Neuronal stem cell (in vitro differentiated cells): ENCODE measurements around the gene ALOX5AP.

ENCODE experiments used
- DNase-seq: peaks from one replicate; pipeline ENCODE4 v3.0.0-alpha.2; 2013; ENCODE audit warnings: low spot score
- H2AFZ ChIP-seq: one replicate; pipeline ENCODE4 v1.6.1; 2013; ENCODE audit warnings: mild to moderate bottlenecking, low read length, inconsistent platforms
- H2AK5ac ChIP-seq: 2 replicates; pipeline ENCODE4 v1.6.1; 2013; ENCODE audit warnings: low read depth, mild to moderate bottlenecking, inconsistent platforms, low read length, moderate library complexity, mixed read lengths
- H2BK120ac ChIP-seq: 2 replicates; pipeline ENCODE4 v1.6.1; 2013; ENCODE audit warnings: low read depth, mild to moderate bottlenecking, inconsistent platforms, low read length, moderate library complexity, mixed read lengths
- H2BK12ac ChIP-seq: one replicate; pipeline ENCODE4 v1.6.1; 2013; ENCODE audit warnings: low read length, inconsistent platforms
- H2BK15ac ChIP-seq: 2 replicates; pipeline ENCODE4 v1.6.1; 2013; ENCODE audit warnings: mild to moderate bottlenecking, low read length, inconsistent platforms, mixed read lengths
- H2BK5ac ChIP-seq: one replicate; pipeline ENCODE4 v1.6.1; 2013; ENCODE audit warnings: inconsistent platforms, mild to moderate bottlenecking, low read length, moderate library complexity
- H3K14ac ChIP-seq: one replicate; pipeline ENCODE4 v1.6.1; 2013; ENCODE audit warnings: low read length, inconsistent platforms
- H3K18ac ChIP-seq: 2 replicates; pipeline ENCODE4 v1.6.1; 2013; ENCODE audit warnings: low read length, inconsistent platforms
- H3K23ac ChIP-seq: 2 replicates; pipeline ENCODE4 v1.6.1; 2013; ENCODE audit warnings: low read depth, mild to moderate bottlenecking, mixed read lengths, low read length, inconsistent platforms; ENCODE audit not compliant: poor library complexity
- H3K27ac ChIP-seq: replicated peaks from 3 replicates; pipeline ENCODE4 v1.5.1; 2013; ENCODE audit warnings: low read length, inconsistent platforms
- H3K27me3 ChIP-seq, 3 experiments: 2 replicates each; pipeline ENCODE4 v1.6.1; 2013; ENCODE audit warnings: low read length in 3 of 3, mild to moderate bottlenecking in 2 of 3, inconsistent platforms in 1 of 3, low read depth in 1 of 3, mixed read lengths in 1 of 3, moderate library complexity in 1 of 3; ENCODE audit not compliant: control insufficient read depth in 3 of 3, insufficient read depth in 3 of 3
- H3K36me3 ChIP-seq, 2 donors: replicated peaks in 1 of 2; 2 replicates each; pipeline ENCODE4 v1.6.1; 2013; ENCODE audit warnings: low read length in 2 of 2; ENCODE audit not compliant: control insufficient read depth in 2 of 2, insufficient read depth in 2 of 2
- H3K4ac ChIP-seq: 2 replicates; pipeline ENCODE4 v1.6.1; 2013; ENCODE audit warnings: inconsistent platforms, mild to moderate bottlenecking, low read length, moderate library complexity
- H3K4me1 ChIP-seq, 2 donors: 1 replicate in 1 of 2; 2 replicates in 1 of 2; pipeline ENCODE4 v1.6.1; 2013; ENCODE audit warnings: low read length in 2 of 2, low read depth in 1 of 2; ENCODE audit not compliant: control insufficient read depth in 2 of 2, insufficient read depth in 1 of 2
- H3K4me2 ChIP-seq: one replicate; pipeline ENCODE4 v1.6.1; 2013; ENCODE audit warnings: mild to moderate bottlenecking, low read length, inconsistent platforms; ENCODE audit not compliant: insufficient read depth, poor library complexity, severe bottlenecking
- H3K4me3 ChIP-seq, 2 donors: 2 replicates each; pipeline ENCODE4 v1.5.1; 2013; ENCODE audit warnings: low read length in 2 of 2, mild to moderate bottlenecking in 2 of 2, inconsistent platforms in 1 of 2, moderate library complexity in 1 of 2
- H3K79me1 ChIP-seq: one replicate; pipeline ENCODE4 v1.6.1; 2013; ENCODE audit warnings: low read depth, mild to moderate bottlenecking, inconsistent platforms, low read length, moderate library complexity
- H3K9ac ChIP-seq: one replicate; pipeline ENCODE4 v1.6.1; 2013; ENCODE audit warnings: mild to moderate bottlenecking, low read depth, low read length, inconsistent platforms; ENCODE audit not compliant: poor library complexity
- H3K9me3 ChIP-seq, 2 donors: replicated peaks in 1 of 2; 2 replicates each; pipeline versions ENCODE3 to v1.6.1; 2013; ENCODE audit warnings: low read length in 2 of 2, mild to moderate bottlenecking in 2 of 2, inconsistent platforms in 1 of 2, low read depth in 1 of 2, mixed read lengths in 1 of 2, moderate library complexity in 1 of 2; ENCODE audit not compliant: control insufficient read depth in 2 of 2, insufficient read depth in 1 of 2
- H4K8ac ChIP-seq: one replicate; pipeline ENCODE4 v1.6.1; 2013; ENCODE audit warnings: low read depth, mild to moderate bottlenecking, inconsistent platforms, low read length, moderate library complexity
- H4K91ac ChIP-seq: one replicate; pipeline ENCODE4 v1.6.1; 2013; ENCODE audit warnings: low read length, low read depth, mild to moderate bottlenecking, inconsistent platforms; ENCODE audit not compliant: poor library complexity
- WGBS, 2 donors: extraction: QIAGEN DNeasy Blood & Tissue Kit; methylation state at CpG; one replicate each; pipeline ENCODE4 v1.1.7; 2013; ENCODE audit warnings: missing lambda C conversion rate in 2 of 2, mixed read lengths in 1 of 2; ENCODE audit not compliant: insufficient read length in 2 of 2, insufficient replicate concordance in 1 of 2; ENCODE audit errors: extremely low coverage in 2 of 2; 5-methylcytosine and 5-hydroxymethylcytosine counted together

Gene ALOX5AP

GRCh38 chr13:30757026-30757742 lies 21.8 kb downstream of the ALOX5AP start:
- Histone ChIP-seq H2AK5ac (no peak overlapping the region), H3K9ac (no peak overlapping the region), H3K4ac (no peak overlapping the region), H3K9me3 (no peaks in the 10 kb centered on the region), H3K79me1 (no peaks in the 10 kb centered on the region), H3K4me2 (no peak overlapping the region), H3K14ac (no peak overlapping the region), H3K23ac (no peak overlapping the region), H3K18ac (no peak overlapping the region), H2BK120ac (no peak overlapping the region), H3K4me3 (no peak overlapping the region), H3K27me3 (no peaks in the 10 kb centered on the region), H2BK5ac (no peak overlapping the region), H3K27ac (no peak overlapping the region), H2BK15ac (no peak overlapping the region), H2BK12ac (no peak overlapping the region), H3K36me3 (no peaks in the 10 kb centered on the region), H3K4me1 (peaks cover 3 to 8% of the 10 kb centered on the region in 2 donors), H4K91ac (no peak overlapping the region), H4K8ac (no peak overlapping the region), H2AFZ (no peak overlapping the region)
- WGBS, 2 donors = no CpG with 5 or more reads among the region's 9 CpGs
- DNase-seq = no peak

DNA sequence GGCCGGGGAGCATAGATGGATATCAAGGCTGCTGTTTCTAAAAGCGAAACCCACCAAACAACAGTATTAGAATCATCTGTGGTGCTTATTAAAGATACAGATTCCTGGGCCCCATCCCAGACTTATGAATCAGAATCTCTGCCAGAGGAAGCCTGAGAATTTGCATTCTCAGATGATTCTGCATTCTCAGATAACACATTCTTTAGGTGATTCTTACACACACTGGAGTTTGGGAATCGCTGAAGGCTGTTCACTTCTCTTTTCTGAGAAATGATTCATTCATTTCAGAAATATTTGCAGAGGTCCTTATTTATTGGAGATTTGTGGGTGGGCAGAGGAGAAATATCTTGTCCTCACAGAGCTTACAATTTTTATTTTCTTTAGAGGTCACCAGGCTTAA lies 24.4 kb downstream of the ALOX5AP start:
- Histone ChIP-seq H3K18ac (no peak overlapping the region), H2BK15ac (no peak overlapping the region), H2AK5ac (no peak overlapping the region), H3K36me3 (no peaks in the 10 kb centered on the region), H3K79me1 (no peaks in the 10 kb centered on the region), H4K91ac (no peak overlapping the region), H3K4me1 (peaks cover 2 to 3% of the 10 kb centered on the region in 2 donors), H3K14ac (no peak overlapping the region), H2BK5ac (no peak overlapping the region), H3K4me2 (no peak overlapping the region), H2BK12ac (no peak overlapping the region), H2AFZ (no peak overlapping the region), H3K27ac (no peak overlapping the region), H3K23ac (no peak overlapping the region), H3K4ac (no peak overlapping the region), H4K8ac (no peak overlapping the region), H2BK120ac (no peak overlapping the region), H3K27me3 (no peaks in the 10 kb centered on the region), H3K9ac (no peak overlapping the region), H3K4me3 (no peak overlapping the region), H3K9me3 (no peaks in the 10 kb centered on the region)
- DNase-seq = no peak
- no CpG with 5 or more reads among the region's 3 CpGs for WGBS, 2 donors

DNA sequence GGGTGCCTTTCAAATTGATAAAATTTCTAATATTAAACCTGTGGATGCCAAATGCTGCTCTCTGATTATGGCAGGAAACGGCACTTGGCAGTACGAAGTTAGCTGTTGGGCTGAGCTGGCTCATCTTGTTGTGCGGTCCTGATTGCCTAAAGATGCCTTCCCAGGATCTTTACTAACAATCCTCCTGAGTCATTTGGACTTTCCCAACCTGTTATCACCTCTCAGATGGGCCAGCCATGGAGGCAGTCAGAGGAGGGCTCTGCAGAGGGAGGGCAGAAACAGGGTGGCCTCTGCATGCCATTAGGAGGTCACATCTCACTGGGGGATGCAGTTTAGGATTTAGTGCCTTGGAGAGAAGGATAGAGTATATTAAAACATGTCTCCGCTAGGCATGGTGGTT lies 27.3 kb downstream of the ALOX5AP start:
- Histone ChIP-seq H2BK12ac (no peak overlapping the region), H3K4me3 (no peak overlapping the region), H2BK120ac (no peak overlapping the region), H3K36me3 (no peaks in the 10 kb centered on the region), H3K27me3 (no peaks in the 10 kb centered on the region), H3K23ac (no peak overlapping the region), H3K9ac (no peak overlapping the region), H3K18ac (no peak overlapping the region), H4K8ac (no peak overlapping the region), H3K14ac (no peak overlapping the region), H4K91ac (no peak overlapping the region), H2AFZ (no peak overlapping the region), H3K9me3 (no peaks in the 10 kb centered on the region), H2BK15ac (no peak overlapping the region), H3K27ac (no peak overlapping the region), H3K4me2 (no peak overlapping the region), H2AK5ac (no peak overlapping the region), H3K79me1 (no peaks in the 10 kb centered on the region), H2BK5ac (no peak overlapping the region), H3K4me1 (no peaks in the 10 kb centered on the region), H3K4ac (no peak overlapping the region)
- no CpG with 5 or more reads among the region's 4 CpGs for WGBS, 2 donors
- no peak for DNase-seq

DNA sequence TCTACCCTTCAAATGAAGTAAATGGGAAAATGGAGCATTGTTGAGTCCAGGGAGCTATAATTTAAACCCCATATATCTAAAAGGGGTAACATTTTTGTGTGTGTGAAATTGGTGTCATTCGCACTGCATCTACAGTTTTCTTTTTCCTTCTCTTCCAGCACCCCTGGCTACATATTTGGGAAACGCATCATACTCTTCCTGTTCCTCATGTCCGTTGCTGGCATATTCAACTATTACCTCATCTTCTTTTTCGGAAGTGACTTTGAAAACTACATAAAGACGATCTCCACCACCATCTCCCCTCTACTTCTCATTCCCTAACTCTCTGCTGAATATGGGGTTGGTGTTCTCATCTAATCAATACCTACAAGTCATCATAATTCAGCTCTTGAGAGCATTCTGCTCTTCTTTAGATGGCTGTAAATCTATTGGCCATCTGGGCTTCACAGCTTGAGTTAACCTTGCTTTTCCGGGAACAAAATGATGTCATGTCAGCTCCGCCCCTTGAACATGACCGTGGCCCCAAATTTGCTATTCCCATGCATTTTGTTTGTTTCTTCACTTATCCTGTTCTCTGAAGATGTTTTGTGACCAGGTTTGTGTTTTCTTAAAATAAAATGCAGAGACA lies 28.6 kb downstream of the ALOX5AP start:
- no peak overlapping the region for H2BK5ac ChIP-seq
- H3K27ac ChIP-seq = no peak overlapping the region
- no peak overlapping the region for H2AK5ac ChIP-seq
- H3K4me1 ChIP-seq = no peaks in the 10 kb centered on the region
- no peak overlapping the region for H3K9ac ChIP-seq
- no peak overlapping the region for H3K4me2 ChIP-seq
- H2AFZ ChIP-seq = no peak overlapping the region
- no CpG with 5 or more reads among the region's 8 CpGs for WGBS, 2 donors
- no peak overlapping the region for H3K14ac ChIP-seq
- DNase-seq = no peak
- H2BK120ac ChIP-seq = no peak overlapping the region
- no peak overlapping the region for H4K91ac ChIP-seq
- H3K9me3 ChIP-seq = no peaks in the 10 kb centered on the region
- no peaks in the 10 kb centered on the region for H3K79me1 ChIP-seq
- no peaks in the 10 kb centered on the region for H3K27me3 ChIP-seq
- H3K18ac ChIP-seq = no peak overlapping the region
- H2BK12ac ChIP-seq = no peak overlapping the region
- no peak overlapping the region for H3K23ac ChIP-seq
- no peaks in the 10 kb centered on the region for H3K36me3 ChIP-seq
- no peak overlapping the region for H3K4me3 ChIP-seq
- no peak overlapping the region for H2BK15ac ChIP-seq
- no peak overlapping the region for H3K4ac ChIP-seq
- H4K8ac ChIP-seq = no peak overlapping the region
